HG02973 (cell line): ENCODE data around the gene SERTM1.

ENCODE experiments used
- ATAC-seq: cut with Tn5 transposase; IDR thresholded peaks from one replicate; pipeline ENCODE4 v1.9.1; 2021; ENCODE audit warnings: moderate library complexity; ENCODE audit not compliant: unreplicated experiment

The SERTM1 gene

DNA sequence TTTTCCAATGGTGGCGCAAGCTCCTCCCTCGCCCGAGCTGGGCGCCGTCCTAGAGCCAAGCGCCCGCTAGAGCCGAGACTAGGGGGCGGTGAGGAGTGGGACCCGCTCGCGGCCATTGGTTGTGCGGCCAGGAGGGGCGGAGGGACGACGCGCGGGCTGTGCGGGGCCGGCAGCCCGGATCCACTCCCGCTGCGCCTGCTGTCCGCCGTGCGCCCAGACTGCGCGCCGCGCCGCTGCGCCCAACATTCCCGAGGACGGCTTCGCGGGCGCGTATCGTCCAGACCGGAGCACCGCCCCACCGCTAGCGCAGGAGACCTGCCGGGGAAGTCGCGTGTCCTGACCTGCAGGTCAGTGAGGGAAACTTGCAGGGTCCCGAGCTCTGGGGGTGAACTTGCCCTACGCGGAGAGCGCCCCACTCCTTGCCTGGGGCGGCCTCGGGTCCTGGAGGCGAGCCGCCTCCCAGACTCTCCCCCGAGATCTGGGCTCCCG lies at the start of gene SERTM1:
Gene SERTM1, plus strand, starts transcription at position 183 of the 489 bp plus-strand sequence. CDS start 21,059 bp downstream, outside the sequence.
- ATAC-seq = no peak

DNA sequence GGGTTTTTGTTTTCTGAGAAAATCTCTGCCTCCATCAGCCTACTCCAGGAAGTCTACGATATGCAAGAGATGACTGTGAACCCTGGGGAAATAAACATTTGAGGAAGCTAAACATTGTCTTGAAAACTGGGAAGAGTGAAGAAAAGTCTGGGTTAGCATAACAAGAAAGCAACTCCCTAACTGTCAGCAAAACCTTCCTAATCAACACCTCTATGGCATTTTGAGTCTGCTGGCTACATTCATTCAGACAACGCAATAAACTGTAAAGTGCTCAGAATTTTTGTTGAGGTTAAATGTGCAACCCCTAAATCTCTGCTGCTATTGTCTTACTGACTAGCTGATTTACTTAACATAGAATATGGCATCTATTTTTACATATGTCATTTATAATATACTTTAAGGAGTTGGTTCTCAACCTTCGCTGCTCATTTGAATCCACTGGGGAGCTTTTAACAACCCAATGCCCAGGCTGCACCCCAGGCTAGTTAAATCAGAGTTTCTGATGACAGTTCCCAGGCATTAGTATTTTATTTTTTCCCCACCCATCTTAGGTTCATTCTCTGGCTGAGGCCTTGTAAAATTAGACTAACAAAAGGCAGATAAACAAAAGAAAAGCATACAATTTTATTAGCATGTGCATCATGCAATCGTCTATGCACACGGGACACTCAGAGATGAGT lies 45.3 kb upstream of the SERTM1 start:
- ATAC-seq = no peak

DNA sequence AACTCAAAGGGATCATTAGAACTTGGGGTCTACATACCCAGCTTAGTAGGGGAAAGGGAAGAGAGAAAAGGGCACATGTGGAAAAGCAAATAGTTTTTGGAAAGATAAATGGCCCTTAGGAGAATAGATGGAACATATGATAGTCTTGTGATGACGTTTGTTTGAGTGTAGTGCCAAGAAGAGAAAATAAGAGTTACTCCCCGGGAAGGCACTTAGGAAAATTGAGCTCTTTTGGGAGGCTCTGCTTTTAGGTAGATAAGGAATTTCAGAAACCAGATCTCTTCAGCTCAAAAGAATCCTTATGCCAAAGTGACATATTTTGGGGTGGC lies 44.8 kb upstream of the SERTM1 start:
- ATAC-seq = no peak

DNA sequence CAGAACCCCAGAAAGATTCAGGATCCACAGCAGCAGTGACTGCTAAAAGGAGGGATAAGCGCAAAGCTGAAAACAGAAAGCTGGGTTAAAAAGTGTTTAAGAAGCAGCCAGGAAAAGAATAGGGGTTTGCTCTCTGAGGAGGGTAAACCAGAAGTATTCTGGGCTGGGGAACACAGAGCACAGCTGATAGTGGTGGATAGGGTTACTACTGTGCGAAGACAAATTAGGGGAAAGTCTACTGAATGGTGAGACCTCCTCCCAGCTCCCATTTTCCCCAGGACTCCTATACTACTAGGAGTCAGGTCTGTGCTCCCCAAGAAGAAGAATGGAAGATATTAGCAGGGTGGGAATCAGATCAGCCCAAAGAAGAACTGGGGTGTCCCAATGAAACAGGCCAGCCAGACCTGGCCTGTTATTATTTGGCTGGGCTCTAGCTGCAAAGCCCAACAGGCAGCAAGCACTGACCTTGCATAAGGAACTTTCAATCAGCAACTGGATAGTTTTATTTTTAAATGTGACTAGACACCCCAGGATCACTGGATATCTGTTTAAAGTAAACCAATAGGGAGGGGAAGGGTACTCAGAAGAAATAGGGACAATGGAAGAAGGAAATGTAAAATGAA lies 43.5 kb upstream of the SERTM1 start:
- ATAC-seq = no peak

DNA sequence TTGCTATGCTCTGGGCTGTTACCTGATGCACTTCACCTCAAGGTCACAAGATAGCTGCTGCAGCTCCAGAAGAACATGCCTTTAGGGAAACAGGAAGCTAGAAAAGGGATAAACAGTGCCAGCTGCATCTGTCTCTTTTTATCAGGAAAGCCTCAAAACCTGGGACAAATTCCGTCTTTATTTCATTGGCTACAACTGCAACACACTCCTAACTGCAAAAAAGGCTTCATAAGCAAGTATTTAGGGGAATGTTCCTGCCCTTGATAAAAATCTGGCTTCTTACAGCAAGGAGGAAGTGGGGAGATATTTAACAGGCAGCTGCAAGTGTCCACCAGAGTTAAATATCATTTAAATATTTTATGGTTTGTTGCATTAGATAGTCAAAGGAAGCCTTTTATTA lies 34.2 kb upstream of the SERTM1 start:
- no peak for ATAC-seq

DNA sequence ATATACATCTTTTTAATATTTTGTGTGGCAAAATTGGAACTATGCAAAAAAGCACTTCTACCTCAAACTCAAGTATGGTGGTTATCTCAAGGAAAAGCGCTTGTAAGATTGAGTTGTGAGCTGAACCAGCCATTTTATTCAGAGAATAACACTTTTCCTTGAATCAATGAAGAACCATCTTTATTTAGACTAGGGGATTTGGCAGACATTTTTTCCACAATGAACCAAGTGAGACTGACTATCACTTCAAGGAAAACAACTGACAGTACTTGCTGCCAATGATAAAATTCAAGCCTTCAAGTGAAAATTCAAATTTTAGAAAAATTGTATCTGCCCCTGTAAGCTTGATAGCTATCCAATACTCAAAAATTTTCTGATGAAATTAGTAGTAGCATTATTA lies 23.2 kb upstream of the SERTM1 start:
- no peak for ATAC-seq

DNA sequence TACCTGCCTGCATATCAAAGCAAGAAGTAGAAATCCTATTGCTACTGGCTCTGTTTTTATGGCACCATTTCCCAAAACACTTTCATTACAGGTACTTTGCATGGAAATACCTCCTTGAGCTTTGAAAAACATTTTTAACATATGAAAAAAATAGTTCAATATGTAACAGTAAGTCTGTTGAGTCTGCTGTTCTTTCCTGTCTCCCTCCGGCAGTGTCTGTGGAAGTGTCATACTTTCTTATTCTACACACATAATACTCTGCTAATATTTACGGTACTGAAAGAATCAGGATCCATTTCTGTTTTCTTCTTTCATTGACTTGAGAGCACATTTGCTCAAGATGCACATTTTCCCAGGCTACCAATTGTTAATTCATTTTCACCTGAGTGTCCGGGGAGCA lies 8.2 kb upstream of the SERTM1 start:
- ATAC-seq = no peak

DNA sequence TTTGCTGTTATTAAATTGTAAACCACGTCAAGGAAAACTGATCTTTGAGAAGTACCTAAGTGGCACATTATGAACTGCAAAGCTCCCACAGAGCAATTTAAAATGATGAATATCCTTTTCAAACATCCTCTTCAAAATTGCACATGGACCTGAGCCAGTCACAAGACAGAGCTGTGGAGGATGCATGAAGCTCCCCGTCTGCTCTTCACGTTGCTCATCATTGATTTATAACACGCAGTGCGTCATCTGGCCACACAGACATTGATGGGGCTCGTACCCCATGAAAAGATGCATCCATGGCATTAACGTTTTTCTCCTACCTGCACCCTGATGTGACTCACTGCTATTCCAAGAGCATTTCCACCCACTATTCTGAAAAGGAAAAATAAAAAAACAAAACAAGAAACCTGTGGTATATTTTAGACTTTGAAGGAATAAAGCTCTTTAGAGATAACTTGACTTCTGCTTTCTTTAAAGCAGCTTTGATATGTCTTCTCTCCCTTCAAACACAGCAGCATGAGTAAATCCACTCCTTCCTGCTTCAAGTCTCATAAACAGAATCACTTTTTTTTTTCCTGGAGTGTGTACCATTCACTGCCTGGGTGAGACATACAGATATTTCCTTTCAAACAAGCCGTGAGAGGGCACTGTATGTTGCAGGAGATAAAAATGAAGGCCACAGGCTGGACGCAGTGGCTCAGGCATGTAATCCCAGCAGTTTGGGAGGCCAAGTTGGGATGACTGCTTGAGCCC lies 7.2 kb upstream of the SERTM1 start:
- no peak for ATAC-seq

DNA sequence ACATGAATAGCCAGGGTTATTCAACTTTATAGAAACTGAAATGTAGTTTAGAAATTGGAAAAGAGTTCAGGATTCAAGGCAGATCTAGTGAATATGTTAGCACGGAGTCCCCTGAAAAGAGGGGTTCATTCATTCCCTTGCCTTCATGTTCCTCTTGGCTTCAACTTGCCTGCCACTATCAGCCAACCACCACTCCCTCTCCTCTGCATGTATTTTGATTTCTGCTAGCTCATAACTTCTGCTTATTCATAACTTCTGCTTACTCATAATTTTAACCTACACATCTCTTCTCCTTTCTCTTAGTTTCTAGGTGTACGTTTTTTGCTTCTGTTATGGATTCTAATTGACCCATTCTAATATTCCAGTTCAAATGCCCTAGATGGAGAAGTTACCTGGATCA lies 5.5 kb upstream of the SERTM1 start:
- ATAC-seq = no peak

DNA sequence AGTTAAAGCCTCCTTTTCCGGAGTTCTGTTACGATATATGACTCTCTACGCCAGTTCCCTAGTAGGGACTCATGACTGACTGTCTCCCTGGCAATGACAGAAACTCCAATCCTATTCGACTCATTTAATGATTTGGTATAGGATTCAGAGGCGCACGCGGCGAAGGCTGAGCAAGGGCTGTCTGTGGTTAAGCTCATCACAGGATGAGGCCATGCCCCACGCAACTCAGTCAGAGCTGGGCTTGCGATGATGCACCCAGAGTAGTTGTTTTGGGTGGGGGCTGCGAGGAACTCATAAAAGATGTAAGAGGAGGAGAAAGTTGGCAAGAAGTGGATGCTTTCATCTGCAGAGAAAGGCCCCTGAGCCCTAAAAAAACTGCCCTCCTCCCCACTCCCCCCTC lies 468 bp upstream of the SERTM1 start:
- no peak for ATAC-seq

DNA sequence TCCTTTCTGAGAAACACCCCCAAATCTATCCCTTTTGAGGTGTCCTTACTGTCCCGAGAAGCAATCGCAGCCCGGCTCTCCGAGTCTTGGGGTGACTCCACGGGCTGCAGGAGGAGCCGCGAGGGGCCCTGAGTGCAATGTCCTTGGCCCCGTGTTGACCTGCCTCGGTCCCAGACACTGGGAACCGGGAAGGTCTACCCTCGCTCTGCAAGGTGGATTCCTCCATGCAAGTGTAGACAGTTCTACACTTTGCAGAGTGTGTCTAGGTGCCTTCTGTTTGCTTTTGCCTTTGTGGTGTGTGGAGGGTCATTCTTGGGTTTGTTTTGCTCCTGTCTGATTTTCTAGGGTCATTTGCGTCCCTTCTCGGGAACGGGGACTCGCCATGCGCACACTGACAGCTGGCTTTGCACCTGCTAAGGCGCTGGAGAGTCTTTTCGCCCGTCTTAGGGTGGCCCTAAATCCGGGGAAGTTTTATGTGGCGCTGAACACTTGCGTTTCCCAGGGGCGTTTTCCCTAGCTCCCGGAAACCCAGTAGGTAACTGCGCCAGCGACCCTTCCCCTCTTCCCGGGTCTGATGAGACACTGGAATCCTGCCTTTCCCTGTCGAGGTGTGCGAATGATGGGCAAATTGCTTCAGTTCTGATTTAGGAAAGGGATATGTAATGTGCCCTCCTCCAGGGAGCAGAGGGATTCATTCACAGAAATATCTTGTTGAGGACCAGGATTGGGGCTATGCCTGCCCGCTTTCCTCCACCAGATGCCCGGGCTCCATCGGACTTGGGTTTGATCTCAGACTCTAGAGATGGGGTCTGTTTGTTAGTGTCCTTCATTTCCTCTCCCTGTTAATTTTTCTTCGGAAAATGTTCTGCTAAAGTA lies 755 bp downstream of the SERTM1 start:
- ATAC-seq = no peak

DNA sequence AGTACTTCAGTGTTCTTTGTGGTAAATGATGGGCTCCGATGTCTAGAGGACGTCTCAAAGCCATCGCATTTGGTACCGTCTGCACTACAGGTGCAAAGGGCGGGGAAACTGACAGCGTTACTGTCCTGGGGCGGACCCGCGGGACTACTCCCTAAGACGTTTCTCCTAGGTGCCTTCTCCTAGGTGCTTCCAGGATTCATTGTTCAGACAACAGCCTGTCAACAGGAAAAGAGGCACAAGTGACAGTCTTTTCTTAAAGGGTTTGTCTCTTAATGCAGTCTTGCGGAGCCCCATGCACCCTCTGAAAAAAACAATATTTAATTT lies 1.4 kb downstream of the SERTM1 start:
- no peak for ATAC-seq

DNA sequence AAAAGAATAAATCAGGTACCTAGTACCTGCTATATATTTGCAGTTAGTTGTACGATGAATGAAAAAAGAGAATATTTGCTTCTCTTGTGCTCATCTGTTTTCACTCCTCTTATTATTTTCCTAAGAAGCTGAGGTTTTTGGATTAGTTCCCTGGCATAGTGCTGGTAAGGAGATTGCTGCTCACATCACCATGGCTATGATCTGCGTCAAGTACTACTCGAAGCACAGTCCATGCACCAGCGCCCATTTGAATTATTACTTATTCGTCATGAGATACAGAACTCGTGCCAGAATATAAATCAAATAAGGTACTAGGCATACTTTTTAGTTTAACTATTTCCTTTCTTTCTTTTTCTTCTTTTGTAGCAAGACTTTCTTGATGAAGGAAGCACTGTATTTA lies 7.1 kb downstream of the SERTM1 start:
- ATAC-seq = no peak

DNA sequence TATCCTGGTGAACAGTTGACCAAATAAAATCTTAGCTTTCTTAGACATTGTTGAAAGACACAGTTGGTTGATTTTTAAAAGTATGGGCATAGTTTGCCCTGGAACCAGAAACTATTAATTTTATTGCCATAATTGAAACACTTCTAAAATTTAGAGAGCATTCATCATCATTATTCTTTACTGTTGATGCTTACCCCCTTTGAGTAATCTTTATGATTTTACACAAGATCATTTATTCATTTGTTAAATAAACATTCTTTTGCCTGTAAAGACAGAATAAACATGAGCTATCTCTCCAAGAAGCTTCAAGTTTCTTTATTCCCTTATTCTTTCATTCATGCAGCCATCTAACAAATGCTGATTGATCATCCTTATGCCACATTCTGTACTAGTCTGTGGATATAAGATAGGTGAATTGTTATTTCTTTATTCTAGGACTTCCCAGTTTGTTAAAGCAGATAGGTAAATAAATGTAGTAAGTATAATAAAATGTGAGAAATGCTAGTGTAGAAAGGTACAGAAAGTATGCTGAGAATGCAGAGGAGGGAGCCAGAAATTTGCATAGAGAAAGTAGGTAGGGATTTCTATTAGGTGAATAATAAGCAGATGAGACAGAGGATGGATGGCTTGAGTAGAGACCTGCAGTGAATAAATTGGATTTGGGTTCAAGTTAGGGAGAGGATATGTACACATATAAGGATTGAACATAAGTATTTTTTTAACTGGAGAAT lies 8.2 kb downstream of the SERTM1 start:
- ATAC-seq = no peak

DNA sequence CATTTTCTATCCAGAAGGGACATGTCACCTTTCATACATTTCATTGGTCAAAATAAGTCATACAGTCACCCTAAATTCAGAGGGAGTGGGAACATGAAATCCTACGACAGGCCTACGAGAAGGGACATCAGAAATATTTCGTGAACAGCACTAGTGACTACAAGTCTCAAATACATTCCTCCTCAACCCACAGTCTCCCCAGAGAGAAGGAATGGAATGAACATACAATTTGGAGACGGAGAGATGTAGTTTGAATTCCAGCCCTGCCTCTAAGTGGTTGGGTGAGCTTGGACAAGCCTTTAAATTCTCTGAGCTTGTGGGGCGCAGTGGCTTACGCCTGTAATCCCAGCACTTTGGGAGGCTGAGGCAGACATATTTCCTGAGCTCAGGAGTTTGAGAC lies 9.9 kb downstream of the SERTM1 start:
- no peak for ATAC-seq

DNA sequence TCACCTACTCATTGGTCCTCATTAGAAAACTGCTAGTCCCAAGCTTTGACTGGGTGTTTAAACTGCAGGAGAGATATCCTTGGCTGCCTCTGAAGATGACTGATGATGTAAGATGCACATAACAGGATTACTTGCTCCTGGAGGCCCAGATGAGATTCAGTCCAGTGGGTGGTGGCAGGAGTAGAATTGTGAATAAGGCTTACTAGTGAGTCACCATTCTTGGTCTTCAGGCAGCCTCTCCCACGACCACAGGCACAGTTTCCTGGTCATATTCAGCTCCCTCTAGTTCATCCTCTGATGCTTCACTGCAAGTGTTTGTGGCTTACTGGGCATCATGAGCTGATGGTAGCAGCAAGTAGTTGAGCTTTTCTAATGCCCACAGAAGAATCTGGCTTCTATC lies 12.1 kb downstream of the SERTM1 start:
- no peak for ATAC-seq

DNA sequence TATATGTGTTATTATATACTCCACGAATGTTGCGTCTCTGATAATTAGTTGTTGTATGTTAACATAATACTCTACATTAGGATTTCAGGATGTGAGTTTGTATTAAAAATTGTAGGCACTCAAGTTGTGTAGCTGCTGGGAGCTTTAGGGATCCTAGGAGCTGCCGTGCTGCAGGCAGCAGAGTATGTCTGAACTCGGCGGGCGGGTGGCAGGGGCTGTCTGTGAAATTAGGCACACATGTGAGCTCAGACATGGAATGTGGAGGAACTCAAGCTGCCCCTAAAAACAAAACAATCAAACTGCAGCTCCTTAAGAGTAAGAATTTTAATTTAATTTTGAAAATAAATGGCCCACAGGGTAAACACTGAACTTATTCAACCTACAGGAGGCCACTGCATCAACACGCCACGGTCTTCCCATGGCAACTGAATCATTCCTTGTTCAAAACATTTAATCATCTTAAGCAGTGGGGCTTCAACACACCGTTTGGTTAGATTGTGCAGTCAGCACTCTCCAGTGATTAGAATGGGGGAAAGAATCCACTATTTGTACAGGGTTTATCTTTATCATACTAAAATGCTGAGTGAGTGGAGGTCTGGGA lies 22.7 kb downstream of the SERTM1 start:
- ATAC-seq = no peak

DNA sequence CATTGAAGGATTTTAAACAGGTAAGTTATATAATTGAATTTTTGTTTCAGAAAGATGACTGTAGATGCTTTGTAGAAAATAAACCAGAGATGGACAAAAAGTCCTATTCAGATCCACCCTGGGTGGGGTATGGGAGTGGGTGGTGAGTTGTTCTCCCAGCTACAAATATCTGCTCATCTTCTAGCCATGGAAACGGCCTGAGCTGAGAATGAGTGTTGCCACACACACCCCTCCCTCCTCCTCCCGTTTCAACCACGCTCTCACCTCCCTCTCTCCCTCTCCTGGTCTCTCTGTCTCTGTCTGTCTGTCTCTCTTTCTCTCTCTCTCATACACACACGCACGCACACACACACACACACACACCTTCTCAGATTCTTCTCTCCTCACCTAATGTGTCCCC lies 26.4 kb downstream of the SERTM1 start:
- ATAC-seq = no peak

DNA sequence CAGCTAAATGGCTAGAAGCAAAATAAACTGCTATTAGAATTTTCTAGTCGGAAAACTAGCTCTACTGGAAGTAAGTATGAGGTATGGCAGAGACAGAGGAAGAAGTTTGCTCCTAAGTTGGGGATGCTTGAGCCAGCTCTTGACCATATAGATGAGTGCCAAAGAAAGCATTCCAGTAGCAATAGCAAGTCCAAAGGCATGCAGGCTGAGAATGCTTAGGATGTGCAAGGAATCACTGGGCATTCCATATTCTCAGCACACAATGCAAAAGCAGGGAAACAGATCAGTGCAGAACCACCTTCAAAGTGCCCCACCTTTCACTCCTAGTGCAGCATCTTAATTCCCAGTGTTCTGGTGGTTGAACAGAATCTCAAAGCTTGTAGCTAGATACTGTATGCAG lies 32.9 kb downstream of the SERTM1 start:
- ATAC-seq = no peak

DNA sequence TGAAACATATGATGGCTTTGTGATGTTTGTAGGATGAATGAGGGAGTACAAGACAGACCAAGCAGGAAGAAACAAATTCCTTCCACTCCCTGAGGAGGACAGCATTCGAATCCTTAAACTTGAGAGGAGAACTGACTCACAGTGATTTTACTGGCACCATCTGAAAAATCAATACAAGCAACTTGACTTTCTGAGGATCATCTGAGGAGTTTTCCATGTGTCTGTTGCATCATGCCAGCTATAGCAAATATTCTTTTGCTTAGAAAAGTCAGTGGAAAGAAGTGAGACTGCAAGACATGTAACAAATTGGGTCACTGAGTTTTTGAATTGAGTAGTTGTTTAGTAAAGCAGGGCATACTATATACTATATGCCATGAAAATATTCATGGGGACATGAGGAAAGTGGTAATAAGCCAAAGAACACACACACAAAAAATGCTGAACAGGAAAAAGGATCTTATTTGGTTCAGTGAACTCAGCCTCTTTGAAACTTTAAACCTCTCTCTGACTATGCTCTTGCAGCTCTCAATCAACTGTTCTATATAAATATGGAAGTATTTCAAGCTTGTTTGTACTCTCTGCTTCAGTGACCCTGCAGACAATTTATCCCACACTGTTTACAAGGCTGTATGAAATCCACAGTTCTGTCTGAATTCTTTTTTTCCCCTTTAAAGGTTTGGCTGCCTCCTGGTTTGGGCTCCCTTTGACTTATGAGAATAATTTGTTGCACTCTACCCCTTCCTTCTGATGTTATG lies 35.5 kb downstream of the SERTM1 start:
- no peak for ATAC-seq
